HUES6 (cell line): ENCODE data around the gene OR14J1.
"Not testable (repeated sequence)": the region's sequence is repeated elsewhere in the genome, so short reads cannot be mapped to it uniquely, and the experiment has no call there.

Experiments
- H3K27ac ChIP-seq: 2 replicates; pipeline ENCODE4 v1.7.0; 2013; ENCODE audit warnings: low read depth, mild to moderate bottlenecking, low read length, inconsistent platforms
- H3K27me3 ChIP-seq: 2 replicates; pipeline ENCODE4 v1.6.1; 2013; ENCODE audit warnings: low read length; ENCODE audit not compliant: control insufficient read depth, insufficient read depth
- H3K36me3 ChIP-seq: 2 replicates; pipeline ENCODE4 v1.6.1; 2013; ENCODE audit warnings: low read length; ENCODE audit not compliant: control insufficient read depth, insufficient read depth
- H3K4me1 ChIP-seq: 2 replicates; pipeline ENCODE4 v1.6.1; 2013; ENCODE audit warnings: low read length; ENCODE audit not compliant: control insufficient read depth, insufficient read depth
- H3K4me3 ChIP-seq: 2 replicates; pipeline ENCODE4 v1.5.1; 2013; ENCODE audit warnings: low read depth, low read length
- H3K9ac ChIP-seq: one replicate; pipeline ENCODE4 v1.6.1; 2013; ENCODE audit warnings: mild to moderate bottlenecking, low read length
- H3K9me3 ChIP-seq: 2 replicates; pipeline ENCODE4 v1.6.1; 2013; ENCODE audit warnings: low read depth, low read length; ENCODE audit not compliant: control insufficient read depth, insufficient read depth

The OR14J1 gene

GRCh38 chr6:29301316-29301715, at the start of gene OR14J1:
TSS of gene OR14J1 (plus strand) at chr6:29301701. CDS start at chr6:29306690, 4,989 bp downstream.
- Histone ChIP-seq H3K4me3 (no peak within 1 kb of the TSS), H3K36me3 (no peaks in the 10 kb centered on the region), H3K27me3 (no peaks in the 10 kb centered on the region), H3K27ac (no peak within 1 kb of the TSS), H3K4me1 (no peaks in the 10 kb centered on the region), H3K9me3 (no peaks in the 10 kb centered on the region), H3K9ac (no peak within 1 kb of the TSS)

DNA sequence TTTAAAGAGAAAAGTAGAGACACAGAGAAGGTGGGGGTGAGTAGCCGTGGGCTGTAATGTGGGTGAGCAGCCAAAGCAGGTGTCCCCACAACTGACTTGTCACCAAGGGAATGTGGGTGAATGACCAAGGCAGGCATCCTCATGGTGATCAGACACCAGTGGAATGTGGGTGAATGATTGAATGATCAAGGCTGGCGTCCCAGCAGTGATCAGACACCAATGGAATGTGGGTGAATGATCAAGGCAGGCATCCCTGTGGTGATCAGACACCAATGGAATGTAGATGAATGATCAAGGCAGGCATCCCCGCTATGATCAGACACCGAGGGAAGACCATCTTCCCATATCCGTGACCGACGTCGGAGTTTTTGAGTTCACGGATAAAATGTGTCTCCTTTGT, 49.8 kb upstream of the OR14J1 start:
- Histone ChIP-seq H3K4me3 (no peak overlapping the region), H3K4me1 (no peaks in the 10 kb centered on the region), H3K9me3 (peaks cover 8% of the 10 kb centered on the region; the same call in 1 of the 2 replicates), H3K9ac (no peak overlapping the region), H3K36me3 (no peaks in the 10 kb centered on the region), H3K27me3 (no peaks in the 10 kb centered on the region), H3K27ac (no peak overlapping the region)

DNA sequence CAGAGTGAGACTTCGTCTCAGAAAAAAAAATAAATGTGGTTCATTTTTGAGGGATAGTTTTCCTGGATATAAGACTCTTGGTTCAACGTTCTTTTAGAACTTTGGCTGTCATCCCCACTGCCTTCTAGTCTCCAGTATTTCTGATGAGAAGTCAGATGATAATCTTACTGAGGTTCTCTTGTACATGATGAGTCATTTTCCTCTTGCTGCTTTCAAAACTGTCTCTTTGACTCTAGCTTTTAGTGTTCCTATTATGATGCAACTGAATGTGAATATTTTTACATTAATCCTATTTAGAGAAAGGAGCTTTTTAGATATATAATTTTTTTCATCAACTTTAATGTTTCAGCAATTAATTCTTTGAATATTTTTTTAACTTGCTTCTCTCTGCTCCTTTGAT, 46.0 kb upstream of the OR14J1 start:
- H3K9ac ChIP-seq: no peak overlapping the region
- no peaks in the 10 kb centered on the region for H3K27me3 ChIP-seq
- peaks cover 8% of the 10 kb centered on the region; the same call in 1 of the 2 replicates for H3K9me3 ChIP-seq
- H3K4me1 ChIP-seq: no peaks in the 10 kb centered on the region
- no peaks in the 10 kb centered on the region for H3K36me3 ChIP-seq
- no peak overlapping the region for H3K4me3 ChIP-seq
- no peak overlapping the region for H3K27ac ChIP-seq

GRCh38 chr6:29259721-29260120, 41.8 kb upstream of the OR14J1 start:
- Histone ChIP-seq H3K4me1 (no peaks in the 10 kb centered on the region), H3K27me3 (no peaks in the 10 kb centered on the region), H3K9ac (no peak overlapping the region)

GRCh38 chr6:29263001-29263400, 38.5 kb upstream of the OR14J1 start:
- no peaks in the 10 kb centered on the region for H3K4me1 ChIP-seq
- H3K36me3 ChIP-seq: no peaks in the 10 kb centered on the region
- no peak overlapping the region for H3K4me3 ChIP-seq
- H3K27ac ChIP-seq: no peak overlapping the region
- H3K9me3 ChIP-seq: no peaks in the 10 kb centered on the region
- no peak overlapping the region for H3K9ac ChIP-seq
- no peaks in the 10 kb centered on the region for H3K27me3 ChIP-seq

More at GRCh38 chr6:29259721-29260120, 41.8 kb upstream of the OR14J1 start:
- H3K27ac ChIP-seq: no peak overlapping the region
- H3K4me3 ChIP-seq: no peak overlapping the region
- H3K36me3 ChIP-seq: no peaks in the 10 kb centered on the region
- H3K9me3 ChIP-seq: no peaks in the 10 kb centered on the region

DNA sequence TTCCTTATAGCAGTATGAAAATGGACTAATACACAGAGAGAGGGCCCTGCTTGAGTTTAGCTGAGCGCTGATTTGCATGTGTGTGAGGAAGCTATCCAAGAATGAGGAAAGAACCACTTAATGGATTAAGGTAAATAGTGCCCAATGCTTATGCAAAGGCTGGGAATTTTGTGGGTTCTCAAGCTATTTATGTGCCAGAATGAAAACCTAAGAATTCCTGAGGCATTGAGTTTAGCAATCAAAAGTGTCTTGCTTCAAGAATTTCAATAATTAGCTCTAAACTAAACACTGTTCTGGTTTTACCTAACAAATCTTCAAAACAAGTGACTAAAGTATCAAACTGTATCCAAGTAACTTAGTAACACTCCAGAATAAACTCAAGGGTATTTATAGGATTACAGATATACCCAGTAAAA, 7.0 kb upstream of the OR14J1 start:
- Histone ChIP-seq H3K36me3 (no peaks in the 10 kb centered on the region), H3K9ac (no peak overlapping the region)

GRCh38 chr6:29295181-29295585, 6.3 kb upstream of the OR14J1 start:
- Histone ChIP-seq H3K27me3 (no peaks in the 10 kb centered on the region), H3K9ac (no peak overlapping the region), H3K4me3 (no peak overlapping the region), H3K9me3 (no peaks in the 10 kb centered on the region), H3K36me3 (no peaks in the 10 kb centered on the region), H3K27ac (no peak overlapping the region), H3K4me1 (no peaks in the 10 kb centered on the region; the same call in 1 of the 2 replicates)

More for the DNA sequence above, 7.0 kb upstream of the OR14J1 start:
- Histone ChIP-seq H3K4me1 (no peaks in the 10 kb centered on the region; the same call in 1 of the 2 replicates), H3K9me3 (no peaks in the 10 kb centered on the region), H3K4me3 (no peak overlapping the region), H3K27me3 (no peaks in the 10 kb centered on the region), H3K27ac (no peak overlapping the region)

- no peak overlapping the region for H3K4me3 ChIP-seq
These were observed 5.9 kb upstream of the OR14J1 start for GRCh38 chr6:29295623-29296022.

GRCh38 chr6:29319931-29320330, 18.4 kb downstream of the OR14J1 start:
- H3K27ac ChIP-seq: no peak overlapping the region
- H3K4me3 ChIP-seq: no peak overlapping the region
- H3K4me1 ChIP-seq: no peaks in the 10 kb centered on the region
- no peak overlapping the region for H3K9ac ChIP-seq
- H3K36me3 ChIP-seq: no peaks in the 10 kb centered on the region
- no peaks in the 10 kb centered on the region for H3K9me3 ChIP-seq
- no peaks in the 10 kb centered on the region for H3K27me3 ChIP-seq

More at GRCh38 chr6:29295623-29296022, 5.9 kb upstream of the OR14J1 start:
- no peak overlapping the region for H3K9ac ChIP-seq
- no peaks in the 10 kb centered on the region for H3K27me3 ChIP-seq
- no peaks in the 10 kb centered on the region for H3K36me3 ChIP-seq
- H3K9me3 ChIP-seq: no peaks in the 10 kb centered on the region
- H3K27ac ChIP-seq: no peak overlapping the region
- no peaks in the 10 kb centered on the region; the same call in 1 of the 2 replicates for H3K4me1 ChIP-seq

DNA sequence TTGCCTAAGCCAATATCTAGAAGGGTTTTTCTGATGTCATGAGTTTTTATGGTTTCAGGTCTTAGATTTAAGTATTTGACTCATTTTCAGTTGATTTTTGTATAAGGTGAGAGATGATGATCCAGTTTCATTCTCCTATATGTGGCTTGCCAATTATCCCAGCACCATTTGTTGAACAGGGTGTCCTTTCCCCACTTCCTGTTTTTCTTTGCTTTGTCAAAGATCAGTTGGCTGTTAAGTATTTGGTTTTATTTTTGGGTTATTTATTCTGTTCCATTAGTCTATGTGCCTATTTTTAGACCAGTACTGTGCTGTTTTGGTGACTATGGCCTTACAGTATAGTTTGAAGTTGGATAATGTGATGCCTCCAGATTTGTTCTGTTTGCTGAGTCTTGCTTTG, 21.8 kb downstream of the OR14J1 start:
- not testable (repeated sequence) for H3K9me3 ChIP-seq, H3K27ac ChIP-seq, H3K4me1 ChIP-seq, H3K27me3 ChIP-seq, H3K9ac ChIP-seq, H3K4me3 ChIP-seq, H3K36me3 ChIP-seq

- no peaks in the 10 kb centered on the region for H3K27me3 ChIP-seq
- H3K27ac ChIP-seq: no peak overlapping the region
- H3K9ac ChIP-seq: no peak overlapping the region
- no peaks in the 10 kb centered on the region for H3K9me3 ChIP-seq
- no peaks in the 10 kb centered on the region for H3K36me3 ChIP-seq
- H3K4me3 ChIP-seq: no peak overlapping the region
- no peaks in the 10 kb centered on the region for H3K4me1 ChIP-seq
These were observed 24.3 kb downstream of the OR14J1 start for GRCh38 chr6:29325777-29326176.

GRCh38 chr6:29332676-29333075, 31.2 kb downstream of the OR14J1 start:
- no peak overlapping the region for H3K9ac ChIP-seq
- no peaks in the 10 kb centered on the region for H3K9me3 ChIP-seq
- no peaks in the 10 kb centered on the region for H3K27me3 ChIP-seq
- no peak overlapping the region for H3K4me3 ChIP-seq
- H3K36me3 ChIP-seq: no peaks in the 10 kb centered on the region
- H3K4me1 ChIP-seq: no peaks in the 10 kb centered on the region
- no peak overlapping the region for H3K27ac ChIP-seq
